ENCODE results near the gene CRELD2. TPM values are rescaled to one million over a fixed set of nuclear protein-coding genes. Genes with fewer than 3 reads are reported as not detected.

CRELD2 gene
- total RNA-seq = 27.4 TPM
- long read RNA-seq, transcript CRELD2-203 (11 exons, 1,577 nt) = minor isoform, 5 of 96 reads
- long read RNA-seq, transcript CRELD2-201 (10 exons, 1,357 nt) = major isoform, 63 of 96 reads
- long read RNA-seq, partial matches to known transcripts = 7 of 96 reads
- long read RNA-seq, other reads (novel, unspliced or antisense) = 18 of 96 reads

- peak; percentile 99 for DNase-seq
- ATAC-seq = peak; percentile 98
- intact Hi-C loops (cut with micrococcal nuclease) = no loop called here
Measured at GRCh38 chr22:49917974-49918910, at the start of gene CRELD2, which contains the start of gene ALG12. CRELD2 (plus strand) TSS chr22:49918634; CDS start chr22:49918770, 136 bp downstream. ALG12 (minus strand) TSS chr22:49918438; CDS start chr22:49913765, 4,673 bp downstream.

- intact Hi-C loops (cut with micrococcal nuclease) = no loop called here
- ATAC-seq (no peak), DNase-seq (no peak)
Measured at GRCh38 chr22:49869086-49869830, 49.2 kb upstream of the CRELD2 start.

DNA sequence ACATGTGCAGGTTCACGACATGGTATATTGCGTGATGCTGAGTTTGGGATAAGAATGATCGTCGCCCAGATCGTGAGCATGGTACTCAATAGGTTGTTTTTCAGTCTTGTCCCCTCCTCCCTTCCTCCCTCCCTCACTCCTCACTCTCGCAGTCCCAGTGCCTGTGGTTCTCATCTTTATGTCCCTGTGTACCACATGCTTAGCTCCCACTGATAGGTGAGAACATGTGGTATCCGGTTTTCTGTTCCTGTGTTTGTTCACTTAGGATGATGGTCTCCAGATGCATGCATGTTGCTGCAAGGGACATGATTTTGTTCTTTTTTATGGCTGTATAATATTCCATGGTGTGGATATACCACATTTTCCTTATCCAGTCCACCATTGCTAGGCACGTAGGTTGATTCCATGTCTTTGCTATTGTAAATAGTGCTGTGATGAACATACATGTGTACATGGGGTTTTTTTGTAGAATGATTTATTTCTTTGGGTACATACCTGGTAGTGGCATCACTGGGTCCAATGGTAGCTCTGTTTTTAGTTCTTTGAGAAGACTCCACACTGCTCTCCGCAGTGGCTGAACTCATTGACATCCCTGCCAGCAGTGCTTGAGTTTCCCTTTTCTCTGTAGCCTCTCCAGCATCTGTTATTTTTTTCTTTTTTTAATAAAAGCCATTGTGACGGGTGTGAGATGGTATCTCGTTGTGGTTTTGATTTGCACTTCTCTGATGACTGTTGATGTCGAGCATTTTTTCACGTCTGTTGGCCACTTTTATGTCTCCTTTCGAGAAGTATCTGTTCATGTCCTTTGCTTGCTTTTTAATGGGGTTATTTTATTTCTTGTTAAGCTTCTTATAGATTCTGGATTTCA lies 48.4 kb upstream of the CRELD2 start:
- ATAC-seq (no peak), DNase-seq (no peak)
- intact Hi-C loops (cut with micrococcal nuclease) = no loop called here

- ATAC-seq (no peak), DNase-seq (no peak)
- intact Hi-C loops (cut with micrococcal nuclease) = no loop called here
Measured at GRCh38 chr22:49871482-49871881, 47.0 kb upstream of the CRELD2 start.

DNA sequence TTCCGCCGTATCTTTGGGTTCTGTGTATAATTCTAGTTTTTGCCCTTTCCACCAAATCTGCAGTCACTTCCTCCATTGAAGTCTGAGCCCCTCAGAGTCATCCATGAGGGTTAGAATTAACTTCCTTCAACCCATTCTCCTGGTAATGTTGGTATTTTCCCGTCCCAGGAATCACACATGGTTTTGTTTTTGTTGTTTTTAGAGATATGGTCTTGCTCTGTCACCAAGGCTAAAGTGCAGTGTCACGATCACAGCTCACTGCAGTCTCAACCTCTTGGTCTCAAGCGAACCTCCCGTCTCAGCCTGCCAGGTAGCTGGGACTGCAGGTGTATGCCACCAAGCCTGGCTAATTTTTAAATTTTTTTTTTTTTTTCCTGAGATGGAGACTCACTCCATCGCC lies 46.1 kb upstream of the CRELD2 start:
- intact Hi-C loops (cut with micrococcal nuclease) = no loop called here
- DNase-seq (no peak), ATAC-seq (no peak)

DNA sequence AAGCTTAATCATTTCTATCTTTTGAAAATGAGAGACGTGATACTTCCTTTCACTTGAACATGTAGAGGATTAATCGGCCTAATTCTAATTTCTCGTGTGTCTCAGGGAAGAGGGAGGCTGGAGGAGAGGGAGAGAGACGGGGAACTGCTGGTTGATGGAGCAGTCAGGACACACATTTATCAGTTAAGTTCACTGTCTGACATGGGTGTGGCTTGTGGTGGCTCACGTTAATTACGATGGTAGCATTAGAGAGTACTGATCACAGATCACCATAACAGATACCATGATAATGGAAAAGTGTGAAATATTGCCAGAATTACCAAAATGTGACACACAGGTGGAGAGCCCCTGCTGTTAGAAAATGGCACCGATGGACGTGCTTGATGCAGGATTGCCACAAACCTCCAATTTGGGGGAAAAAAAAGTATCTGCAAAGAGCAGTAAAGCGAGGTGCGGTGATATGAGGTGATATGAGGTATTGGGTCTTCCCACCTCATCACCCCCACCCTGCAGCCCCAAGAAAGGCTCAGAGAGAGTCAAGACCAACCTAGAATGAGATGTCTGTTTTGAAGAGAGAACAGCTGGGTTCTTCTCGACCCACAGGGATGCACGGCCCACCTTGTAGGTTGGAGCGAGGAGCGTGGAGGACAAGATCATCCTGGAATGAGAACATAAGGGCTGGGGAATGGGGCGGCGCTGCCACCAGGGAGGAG lies 45.0 kb upstream of the CRELD2 start:
- no peak for DNase-seq
- intact Hi-C loops (cut with micrococcal nuclease) = no loop called here
- ATAC-seq = no peak

- no peak for ATAC-seq
- no peak for DNase-seq
- intact Hi-C loops (cut with micrococcal nuclease) = no loop called here
Measured at GRCh38 chr22:49877642-49878041, 40.8 kb upstream of the CRELD2 start.

GRCh38 chr22:49878206-49878605 lies 40.2 kb upstream of the CRELD2 start:
- no peak for DNase-seq
- intact Hi-C loops (cut with micrococcal nuclease) = no loop called here
- ATAC-seq = no peak

DNA sequence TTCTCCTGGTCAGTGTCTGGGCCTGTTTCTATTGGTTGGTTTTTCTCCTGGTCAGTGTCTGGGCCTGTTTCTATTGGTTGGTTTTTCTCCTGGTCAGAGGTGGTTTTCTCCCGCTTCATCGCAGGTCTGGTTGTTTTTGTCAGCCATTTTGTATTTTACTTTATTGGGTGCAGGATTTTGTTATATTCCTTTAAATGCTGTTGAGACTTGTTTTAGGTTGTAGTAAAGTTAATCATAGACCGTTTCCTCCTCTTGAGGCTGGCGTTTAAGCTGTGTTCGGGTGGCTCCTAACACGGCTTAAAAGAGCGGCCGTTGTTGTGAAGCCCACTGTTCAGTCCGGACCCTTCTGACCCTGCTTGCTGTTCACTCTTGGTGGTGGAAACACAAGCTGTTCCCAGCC lies 38.6 kb upstream of the CRELD2 start:
- intact Hi-C loops (cut with micrococcal nuclease) = no loop called here
- DNase-seq (no peak), ATAC-seq (no peak)

GRCh38 chr22:49880281-49880680 lies 38.2 kb upstream of the CRELD2 start:
- no peak for DNase-seq
- no peak for ATAC-seq
- intact Hi-C loops (cut with micrococcal nuclease) = no loop called here

DNA sequence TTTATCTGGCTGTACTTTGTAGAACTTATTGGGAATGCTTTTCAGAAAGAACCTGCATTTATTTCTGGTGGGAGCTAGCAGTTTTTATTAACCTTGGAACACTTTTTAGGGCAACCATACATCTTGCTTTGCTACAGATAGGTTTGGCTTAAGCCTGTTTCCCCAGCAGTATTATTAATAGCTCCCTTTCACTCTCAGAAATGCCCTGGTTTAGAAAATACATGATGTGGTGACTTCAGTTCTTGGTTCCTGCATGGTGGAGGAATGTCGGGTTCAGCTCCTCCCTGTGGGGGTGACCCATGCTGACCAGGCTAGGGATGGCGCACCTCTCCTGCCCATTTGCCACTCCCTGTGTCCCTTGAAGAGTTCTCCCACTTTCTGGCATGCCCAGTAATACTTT lies 36.6 kb upstream of the CRELD2 start:
- intact Hi-C loops (cut with micrococcal nuclease) = no loop called here

GRCh38 chr22:49882519-49883293 lies 35.7 kb upstream of the CRELD2 start:
- DNase-seq (no peak), ATAC-seq (peak; percentile 50)
- intact Hi-C loops (cut with micrococcal nuclease) = no loop called here

More for the DNA sequence above, 36.6 kb upstream of the CRELD2 start:
- ATAC-seq = no peak
- DNase-seq = no peak

GRCh38 chr22:49883294-49883640 lies 35.2 kb upstream of the CRELD2 start:
- intact Hi-C loops (cut with micrococcal nuclease) = no loop called here
- DNase-seq (no peak), ATAC-seq (no peak)

DNA sequence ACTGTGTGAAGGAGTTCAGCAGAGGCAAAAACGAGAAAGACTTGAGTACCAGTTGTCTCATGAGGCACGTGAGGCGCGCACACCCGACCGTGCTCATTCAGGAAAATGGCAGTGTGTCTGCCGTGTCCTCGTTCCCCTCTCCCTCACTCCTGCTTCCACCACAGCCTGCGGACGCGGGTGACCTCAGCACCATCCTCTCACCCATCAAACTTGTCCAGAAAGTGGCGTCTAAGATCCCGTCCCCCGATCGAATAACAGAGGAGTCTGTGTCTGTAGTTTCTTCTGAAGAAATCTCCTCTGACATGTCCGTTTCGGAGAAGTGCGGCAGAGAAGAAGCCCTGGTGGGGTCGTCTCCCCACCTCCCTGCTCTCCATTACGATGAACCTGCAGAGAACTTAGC lies 34.4 kb upstream of the CRELD2 start:
- intact Hi-C loops (cut with micrococcal nuclease) = no loop called here
- no peak for DNase-seq
- ATAC-seq = no peak

GRCh38 chr22:49884503-49885260 lies 33.8 kb upstream of the CRELD2 start:
- ATAC-seq = no peak
- intact Hi-C loops (cut with micrococcal nuclease) = no loop called here
- no peak for DNase-seq

DNA sequence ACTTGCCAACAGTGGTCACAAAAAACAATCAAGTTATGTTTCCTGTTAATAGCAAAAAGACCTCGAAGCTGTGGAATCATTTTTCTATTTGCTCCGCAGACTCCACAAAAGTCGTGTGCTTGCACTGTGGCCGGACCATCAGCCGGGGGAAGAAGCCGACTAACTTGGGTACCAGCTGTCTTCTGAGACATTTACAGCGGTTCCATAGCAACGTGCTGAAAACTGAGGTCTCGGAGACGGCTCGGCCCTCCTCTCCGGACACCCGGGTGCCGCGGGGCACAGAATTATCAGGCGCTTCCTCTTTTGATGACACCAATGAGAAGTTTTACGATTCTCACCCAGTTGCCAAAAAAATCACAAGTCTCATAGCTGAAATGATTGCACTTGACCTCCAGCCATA lies 33.2 kb upstream of the CRELD2 start:
- intact Hi-C loops (cut with micrococcal nuclease) = no loop called here

DNA sequence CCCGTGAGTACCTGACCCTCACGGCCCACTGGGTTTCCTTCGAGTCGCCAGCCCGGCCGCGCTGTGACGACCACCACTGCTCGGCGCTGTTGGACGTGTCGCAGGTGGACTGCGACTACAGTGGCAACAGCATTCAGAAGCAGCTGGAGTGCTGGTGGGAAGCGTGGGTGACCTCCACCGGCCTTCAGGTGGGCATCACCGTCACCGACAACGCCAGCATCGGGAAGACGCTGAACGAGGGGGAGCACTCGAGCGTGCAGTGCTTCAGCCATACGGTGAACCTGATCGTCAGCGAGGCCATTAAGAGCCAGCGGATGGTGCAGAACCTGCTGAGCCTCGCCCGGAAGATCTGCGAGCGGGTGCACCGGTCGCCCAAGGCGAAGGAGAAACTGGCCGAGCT lies 32.6 kb upstream of the CRELD2 start:
- ATAC-seq (no peak), DNase-seq (no peak)
- intact Hi-C loops (cut with micrococcal nuclease) = no loop called here

More for the DNA sequence above, 33.2 kb upstream of the CRELD2 start:
- ATAC-seq (no peak), DNase-seq (no peak)
